Measurements from ENCODE around the gene PC. TPM values are rescaled to one million over a fixed set of nuclear protein-coding genes. Genes with fewer than 3 reads are reported as not detected.

PC gene
- total RNA-seq, 1 donor from 2014 or later = 49.1 TPM

- peaks cover 4% of the 10 kb centered on the region for H3K4me1 Mint-ChIP-seq (ENCODE audit: unreplicated experiment)
- no peaks in the 10 kb centered on the region for H3K9me3 Mint-ChIP-seq (ENCODE audit: unreplicated experiment)
- H3K36me3 Mint-ChIP-seq (ENCODE audit: unreplicated experiment) = no peaks in the 10 kb centered on the region
- DNase-seq (ENCODE audit: extremely low spot score, unreplicated experiment) = no peak
- TF ChIP-seq, protein P1, sequence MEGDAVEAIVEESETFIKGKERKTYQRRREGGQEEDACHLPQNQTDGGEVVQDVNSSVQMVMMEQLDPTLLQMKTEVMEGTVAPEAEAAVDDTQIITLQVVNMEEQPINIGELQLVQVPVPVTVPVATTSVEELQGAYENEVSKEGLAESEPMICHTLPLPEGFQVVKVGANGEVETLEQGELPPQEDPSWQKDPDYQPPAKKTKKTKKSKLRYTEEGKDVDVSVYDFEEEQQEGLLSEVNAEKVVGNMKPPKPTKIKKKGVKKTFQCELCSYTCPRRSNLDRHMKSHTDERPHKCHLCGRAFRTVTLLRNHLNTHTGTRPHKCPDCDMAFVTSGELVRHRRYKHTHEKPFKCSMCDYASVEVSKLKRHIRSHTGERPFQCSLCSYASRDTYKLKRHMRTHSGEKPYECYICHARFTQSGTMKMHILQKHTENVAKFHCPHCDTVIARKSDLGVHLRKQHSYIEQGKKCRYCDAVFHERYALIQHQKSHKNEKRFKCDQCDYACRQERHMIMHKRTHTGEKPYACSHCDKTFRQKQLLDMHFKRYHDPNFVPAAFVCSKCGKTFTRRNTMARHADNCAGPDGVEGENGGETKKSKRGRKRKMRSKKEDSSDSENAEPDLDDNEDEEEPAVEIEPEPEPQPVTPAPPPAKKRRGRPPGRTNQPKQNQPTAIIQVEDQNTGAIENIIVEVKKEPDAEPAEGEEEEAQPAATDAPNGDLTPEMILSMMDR (IDR thresholded peaks at IDR 0.05) = no peak
- H3K27ac Mint-ChIP-seq (ENCODE audit: unreplicated experiment) = no peak overlapping the region
- H3K4me3 Mint-ChIP-seq (ENCODE audit: unreplicated experiment) = no peak overlapping the region
- H3K27me3 Mint-ChIP-seq (ENCODE audit: unreplicated experiment) = no peaks in the 10 kb centered on the region
Measured at GRCh38 chr11:67002921-67003411, 44.8 kb upstream of the PC start.

GRCh38 chr11:67002297-67002913, 44.2 kb upstream of the PC start:
- H3K27ac Mint-ChIP-seq (ENCODE audit: unreplicated experiment) = no peak overlapping the region
- peaks cover 5% of the 10 kb centered on the region for H3K4me1 Mint-ChIP-seq (ENCODE audit: unreplicated experiment)
- TF ChIP-seq, protein P1 (IDR thresholded peaks at IDR 0.05) = no peak
- DNase-seq (ENCODE audit: extremely low spot score, unreplicated experiment) = no peak
- no peaks in the 10 kb centered on the region for H3K36me3 Mint-ChIP-seq (ENCODE audit: unreplicated experiment)
- H3K27me3 Mint-ChIP-seq (ENCODE audit: unreplicated experiment) = no peaks in the 10 kb centered on the region
- H3K4me3 Mint-ChIP-seq (ENCODE audit: unreplicated experiment) = no peak overlapping the region
- no peaks in the 10 kb centered on the region for H3K9me3 Mint-ChIP-seq (ENCODE audit: unreplicated experiment)

DNA sequence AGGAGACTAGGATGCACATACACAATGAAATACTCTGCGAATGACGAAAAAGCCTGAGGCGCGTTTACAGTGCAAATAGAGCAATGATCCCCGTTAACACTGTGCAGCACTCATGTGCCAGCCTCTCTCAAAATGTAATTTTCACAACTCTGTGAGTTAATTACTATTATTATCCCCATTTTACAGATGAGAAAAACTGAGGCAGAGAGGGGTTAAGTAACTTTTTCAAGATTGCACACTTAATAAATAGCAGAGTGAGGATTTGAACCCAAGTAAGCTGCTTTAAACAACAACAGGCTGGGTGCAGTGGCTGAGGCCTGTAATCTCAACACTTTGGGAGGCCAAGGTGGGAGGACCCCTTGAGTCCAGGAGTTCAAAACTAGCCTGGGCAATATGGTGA, 43.1 kb upstream of the PC start:
- no peak overlapping the region for H3K27ac Mint-ChIP-seq (ENCODE audit: unreplicated experiment)
- H3K27me3 Mint-ChIP-seq (ENCODE audit: unreplicated experiment) = no peaks in the 10 kb centered on the region
- TF ChIP-seq, protein P1 (IDR thresholded peaks at IDR 0.05) = no peak
- H3K36me3 Mint-ChIP-seq (ENCODE audit: unreplicated experiment) = no peaks in the 10 kb centered on the region
- peaks cover 13% of the 10 kb centered on the region for H3K4me1 Mint-ChIP-seq (ENCODE audit: unreplicated experiment)
- no peak for DNase-seq (ENCODE audit: extremely low spot score, unreplicated experiment)
- H3K9me3 Mint-ChIP-seq (ENCODE audit: unreplicated experiment) = no peaks in the 10 kb centered on the region
- H3K4me3 Mint-ChIP-seq (ENCODE audit: unreplicated experiment) = no peak overlapping the region

- Mint-ChIP-seq H3K4me1 (ENCODE audit: unreplicated experiment) (peaks cover 17% of the 10 kb centered on the region), H3K9me3 (ENCODE audit: unreplicated experiment) (no peaks in the 10 kb centered on the region), H3K27me3 (ENCODE audit: unreplicated experiment) (no peaks in the 10 kb centered on the region), H3K27ac (ENCODE audit: unreplicated experiment) (no peak overlapping the region), H3K4me3 (ENCODE audit: unreplicated experiment) (no peak overlapping the region), H3K36me3 (ENCODE audit: unreplicated experiment) (no peaks in the 10 kb centered on the region)
- DNase-seq (ENCODE audit: extremely low spot score, unreplicated experiment) = no peak
- TF ChIP-seq, protein P1 (IDR thresholded peaks at IDR 0.05) = no peak
Measured at GRCh38 chr11:66999555-66999954, 41.4 kb upstream of the PC start.

DNA sequence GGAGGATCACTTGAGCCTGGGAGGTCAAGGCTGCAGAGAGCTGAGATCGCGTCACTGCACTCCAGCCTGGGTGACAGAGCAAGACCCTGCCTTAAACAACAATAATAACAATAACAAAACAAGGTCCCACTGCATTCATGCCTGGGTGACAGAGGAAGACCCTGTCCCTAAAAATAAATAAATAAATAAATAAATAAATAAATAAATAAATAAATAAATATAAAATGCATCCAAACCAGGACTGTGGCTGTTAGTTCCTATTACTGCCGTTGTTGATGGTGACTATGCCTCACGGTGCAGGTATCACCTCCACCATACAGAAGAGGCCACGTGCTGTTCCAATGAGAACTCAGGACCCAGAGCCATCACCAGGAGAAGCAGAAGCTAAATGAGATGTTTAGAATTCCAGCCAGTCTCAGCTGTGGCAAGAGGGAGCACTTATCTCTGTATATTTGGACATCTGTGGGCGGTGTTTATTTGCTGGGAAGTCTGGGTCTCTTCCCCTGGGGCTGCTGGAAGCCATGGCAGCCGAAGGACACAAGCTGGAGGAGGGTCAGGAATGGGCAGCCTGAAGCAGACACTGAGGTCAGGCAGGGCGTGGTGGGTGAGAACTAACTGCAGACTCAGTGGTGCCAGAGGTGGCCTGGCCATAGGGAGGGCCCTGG, 38.6 kb upstream of the PC start:
- peaks cover 3% of the 10 kb centered on the region for H3K27me3 Mint-ChIP-seq (ENCODE audit: unreplicated experiment)
- no peak overlapping the region for H3K4me3 Mint-ChIP-seq (ENCODE audit: unreplicated experiment)
- peaks cover 13% of the 10 kb centered on the region for H3K4me1 Mint-ChIP-seq (ENCODE audit: unreplicated experiment)
- peak overlapping the region; percentile 66 for H3K27ac Mint-ChIP-seq (ENCODE audit: unreplicated experiment)
- no peaks in the 10 kb centered on the region for H3K9me3 Mint-ChIP-seq (ENCODE audit: unreplicated experiment)
- H3K36me3 Mint-ChIP-seq (ENCODE audit: unreplicated experiment) = no peaks in the 10 kb centered on the region
- TF ChIP-seq, protein P1 (IDR thresholded peaks at IDR 0.05) = no peak
- no peak for DNase-seq (ENCODE audit: extremely low spot score, unreplicated experiment)

Data from osteocyte (in vitro differentiated cells).